IMR-90 (cell line): ENCODE results near the gene YIPF3.
"Not testable (repeated sequence)": the region's sequence is repeated elsewhere in the genome, so short reads cannot be mapped to it uniquely, and the experiment has no call there.

Source experiments
- BHLHE40 ChIP-seq: fragments of 150-350 bp; IDR thresholded peaks from 2 replicates; pipeline ENCODE4 v1.6.1; 2016; ENCODE audit warnings: mild to moderate bottlenecking, low read depth, low read length
- CEBPB ChIP-seq: IDR thresholded peaks from 2 replicates; pipeline ENCODE4 v1.6.1; 2012; ENCODE audit warnings: low read depth, low read length, improper control_type of control experiment
- CHD1 ChIP-seq: IDR thresholded peaks from 2 replicates; pipeline ENCODE4 v1.6.1; 2012; ENCODE audit warnings: low read depth, low read length, improper control_type of control experiment
- ELK1 ChIP-seq: fragments of 150-350 bp; IDR thresholded peaks from 2 replicates; pipeline ENCODE4 v1.6.1; 2016; ENCODE audit warnings: low read depth, mild to moderate bottlenecking, low read length, moderate library complexity, borderline replicate concordance
- FOS ChIP-seq: fragments of 150-350 bp; IDR thresholded peaks from 2 replicates; pipeline ENCODE4 v1.6.1; 2016; ENCODE audit warnings: low read depth, low read length
- MAZ ChIP-seq: IDR thresholded peaks from 2 replicates; pipeline ENCODE4 v1.6.1; 2012; ENCODE audit warnings: low read depth, mild to moderate bottlenecking, low read length, improper control_type of control experiment, moderate library complexity, borderline replicate concordance
- MXI1 ChIP-seq: IDR thresholded peaks from 2 replicates; pipeline ENCODE4 v1.6.1; 2012; ENCODE audit warnings: low read depth, mild to moderate bottlenecking, low read length, moderate library complexity, borderline replicate concordance
- POLR2A ChIP-seq: IDR thresholded peaks from 2 replicates; pipeline ENCODE4 v1.6.1; 2012; ENCODE audit warnings: mild to moderate bottlenecking, low read depth, low read length
- RAD21 ChIP-seq: IDR thresholded peaks from 2 replicates; pipeline ENCODE4 v1.6.1; 2012; ENCODE audit warnings: low read length, improper control_type of control experiment
- RCOR1 ChIP-seq: IDR thresholded peaks from 2 replicates; pipeline ENCODE4 v1.6.1; 2012; ENCODE audit warnings: mild to moderate bottlenecking, low read length, improper control_type of control experiment; ENCODE audit not compliant: insufficient replicate concordance
- RFX5 ChIP-seq: IDR thresholded peaks from 2 replicates; pipeline ENCODE4 v1.8.0; 2012; ENCODE audit warnings: low read depth, mild to moderate bottlenecking, low read length, moderate library complexity
- SMC3 ChIP-seq: fragments of 150-350 bp; IDR thresholded peaks from 2 replicates; pipeline ENCODE4 v1.6.1; 2016; ENCODE audit warnings: low read depth, mild to moderate bottlenecking, antibody characterized with exemption, low read length, moderate library complexity
- TF ChIP-seq, protein P1 (sequence below): conservative IDR thresholded peaks from 2 replicates; pipeline ENCODE4 v1.5.1; 2012; ENCODE audit warnings: mild to moderate bottlenecking, low read depth, low read length, improper control_type of control experiment

GRCh38 chr6:43539409-43539808 lies 22.7 kb upstream of the YIPF3 start:
- not testable (repeated sequence) for TF ChIP-seq MXI1, POLR2A, FOS, MAZ, RFX5, CHD1, BHLHE40, CEBPB, SMC3, RCOR1, ELK1, RAD21
- TF ChIP-seq, protein P1, sequence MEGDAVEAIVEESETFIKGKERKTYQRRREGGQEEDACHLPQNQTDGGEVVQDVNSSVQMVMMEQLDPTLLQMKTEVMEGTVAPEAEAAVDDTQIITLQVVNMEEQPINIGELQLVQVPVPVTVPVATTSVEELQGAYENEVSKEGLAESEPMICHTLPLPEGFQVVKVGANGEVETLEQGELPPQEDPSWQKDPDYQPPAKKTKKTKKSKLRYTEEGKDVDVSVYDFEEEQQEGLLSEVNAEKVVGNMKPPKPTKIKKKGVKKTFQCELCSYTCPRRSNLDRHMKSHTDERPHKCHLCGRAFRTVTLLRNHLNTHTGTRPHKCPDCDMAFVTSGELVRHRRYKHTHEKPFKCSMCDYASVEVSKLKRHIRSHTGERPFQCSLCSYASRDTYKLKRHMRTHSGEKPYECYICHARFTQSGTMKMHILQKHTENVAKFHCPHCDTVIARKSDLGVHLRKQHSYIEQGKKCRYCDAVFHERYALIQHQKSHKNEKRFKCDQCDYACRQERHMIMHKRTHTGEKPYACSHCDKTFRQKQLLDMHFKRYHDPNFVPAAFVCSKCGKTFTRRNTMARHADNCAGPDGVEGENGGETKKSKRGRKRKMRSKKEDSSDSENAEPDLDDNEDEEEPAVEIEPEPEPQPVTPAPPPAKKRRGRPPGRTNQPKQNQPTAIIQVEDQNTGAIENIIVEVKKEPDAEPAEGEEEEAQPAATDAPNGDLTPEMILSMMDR = not testable (repeated sequence)
